HepG2 (cell line): ENCODE measurements around the gene IRAK4. TPM values are rescaled to one million over a fixed set of nuclear protein-coding genes. Genes with fewer than 3 reads are reported as not detected.

Experiments
- ERF ChIP-seq: IDR thresholded peaks from 2 replicates; pipeline ENCODE4 v1.6.1; 2018; ENCODE audit warnings: missing biosample characterization, missing genetic modification reagents
- HHEX ChIP-seq: IDR thresholded peaks from 2 replicates; pipeline ENCODE4 v1.6.1; 2016; ENCODE audit warnings: control low read depth
- HOXA3 ChIP-seq: sonication (generic); formaldehyde crosslinking; IDR thresholded peaks from 2 replicates; pipeline ENCODE4 v1.5.0; 2020; ENCODE audit warnings: missing genetic modification reagents
- MTF1 ChIP-seq: sonication (generic); formaldehyde crosslinking; IDR thresholded peaks from 2 replicates; pipeline ENCODE4 v1.5.0; 2020; ENCODE audit warnings: missing genetic modification reagents
- NR2C2 ChIP-seq: sonication (generic); formaldehyde crosslinking; IDR thresholded peaks from 2 replicates; pipeline ENCODE4 v1.4.0; 2020; ENCODE audit warnings: missing genetic modification reagents, mild to moderate bottlenecking, moderate library complexity, borderline replicate concordance
- RAD51 ChIP-seq: fragments of 450-650 bp; IDR thresholded peaks from 2 replicates; pipeline ENCODE4 v1.6.1; 2016; ENCODE audit warnings: borderline replicate concordance
- RFX3 ChIP-seq: IDR thresholded peaks from 2 replicates; pipeline ENCODE4 v1.6.1; 2016; ENCODE audit warnings: missing biosample characterization, missing genetic modification reagents
- SALL2 ChIP-seq: sonication (generic); formaldehyde crosslinking; IDR thresholded peaks from 2 replicates; pipeline ENCODE4 v1.8.1; 2023; ENCODE audit warnings: mild to moderate bottlenecking, missing genetic modification reagents, inconsistent platforms
- ZFP41 ChIP-seq: sonication (generic); formaldehyde crosslinking; IDR thresholded peaks from 2 replicates; pipeline ENCODE4 v1.4.0; 2020; ENCODE audit warnings: mild to moderate bottlenecking, missing genetic modification reagents, borderline replicate concordance
- ZIK1 ChIP-seq: sonication (generic); formaldehyde crosslinking; IDR thresholded peaks from 2 replicates; pipeline ENCODE4 v1.5.0; 2020; ENCODE audit warnings: mild to moderate bottlenecking, low read depth, missing genetic modification reagents, borderline replicate concordance
- ZKSCAN1 ChIP-seq: fragments of 150-350 bp; IDR thresholded peaks from 2 replicates; pipeline ENCODE4 v1.6.1; 2014; ENCODE audit warnings: low read length
- ZMAT3 ChIP-seq: sonication (generic); formaldehyde crosslinking; conservative IDR thresholded peaks from 2 replicates; pipeline ENCODE4 v1.7.0; 2021; ENCODE audit warnings: missing genetic modification reagents
- ZMYM4 ChIP-seq: sonication (generic); formaldehyde crosslinking; IDR thresholded peaks from 2 replicates; pipeline ENCODE4 v1.8.1; 2023; ENCODE audit warnings: mild to moderate bottlenecking, missing genetic modification reagents
- ZNF253 ChIP-seq: sonication (generic); formaldehyde crosslinking; IDR thresholded peaks from 2 replicates; pipeline ENCODE4 v1.8.0; 2022; ENCODE audit warnings: mild to moderate bottlenecking, missing genetic modification reagents, borderline replicate concordance
- ZNF34 ChIP-seq: sonication (generic); formaldehyde crosslinking; IDR thresholded peaks from 2 replicates; pipeline ENCODE4 v1.4.0; 2020; ENCODE audit warnings: mild to moderate bottlenecking, missing genetic modification reagents, borderline replicate concordance
- ZNF451 ChIP-seq: sonication (generic); formaldehyde crosslinking; IDR thresholded peaks from 2 replicates; pipeline ENCODE4 v1.5.0; 2020; ENCODE audit warnings: mild to moderate bottlenecking, missing genetic modification reagents
- ZNF563 ChIP-seq: sonication (generic); formaldehyde crosslinking; IDR thresholded peaks from 2 replicates; pipeline ENCODE4 v1.8.0; 2022; ENCODE audit warnings: mild to moderate bottlenecking, moderate library complexity, missing genetic modification reagents
- ZNF569 ChIP-seq: sonication (generic); formaldehyde crosslinking; IDR thresholded peaks from 2 replicates; pipeline ENCODE4 v1.5.0; 2020; ENCODE audit warnings: mild to moderate bottlenecking, missing genetic modification reagents, moderate library complexity, borderline replicate concordance
- ZNF616 ChIP-seq: sonication (generic); formaldehyde crosslinking; IDR thresholded peaks from 2 replicates; pipeline ENCODE4 v1.5.0; 2020; ENCODE audit warnings: low read depth, mild to moderate bottlenecking, missing genetic modification reagents
- ZNF891 ChIP-seq: sonication (generic); formaldehyde crosslinking; IDR thresholded peaks from 2 replicates; pipeline ENCODE4 v1.5.0; 2020; ENCODE audit warnings: mild to moderate bottlenecking, missing genetic modification reagents
- ZSCAN12 ChIP-seq: sonication (generic); formaldehyde crosslinking; IDR thresholded peaks from 2 replicates; pipeline ENCODE4 v1.9.0; 2021; ENCODE audit warnings: mild to moderate bottlenecking, missing genetic modification reagents
- polyA plus RNA-seq, 8 experiments: library from polyadenylated mRNA; depleted of rRNA in 3 of 8; stranded (reverse) in 7 of 8; unstranded in 1 of 8; fragments of >200 nt; fragmentation: Illumina TruSeq in 4 of 8; extraction: Trizol in 4 of 8; gene quantifications; 2 replicates each; pipeline versions ENCODE4 v1.2.1 to v1.2.3, GENCODE V29; 2011 to 2016; ENCODE audit warnings: low read depth in 4 of 8, missing spikeins in 1 of 8, mixed read lengths in 1 of 8; ENCODE audit not compliant: insufficient read depth in 1 of 8
- total RNA-seq, 5 experiments: library from RNA; depleted of rRNA; stranded (reverse); fragments of >200 nt; fragmentation: Illumina TruSeq; extraction: Trizol; gene quantifications; 2 replicates each; pipeline ENCODE4 v1.2.3, GENCODE V29; 2016; ENCODE audit warnings: low read depth in 1 of 5
- TF ChIP-seq, protein P1 (sequence below): sonication (generic); formaldehyde crosslinking; IDR thresholded peaks from 2 replicates; pipeline ENCODE4 v1.5.0; 2020; ENCODE audit warnings: missing genetic modification reagents
- TF ChIP-seq, protein P2 (sequence below): IDR thresholded peaks from 2 replicates; pipeline ENCODE4 v1.6.1; 2012; ENCODE audit warnings: inconsistent platforms
- TF ChIP-seq, protein P3 (sequence below): sonication (generic); formaldehyde crosslinking; IDR thresholded peaks from 2 replicates; pipeline ENCODE4 v1.4.0; 2020; ENCODE audit warnings: missing genetic modification reagents, borderline replicate concordance
- TF ChIP-seq, protein P4 (sequence below): sonication (generic); formaldehyde crosslinking; IDR thresholded peaks from 2 replicates; pipeline ENCODE4 v1.5.0; 2020; ENCODE audit warnings: mild to moderate bottlenecking, missing genetic modification reagents

The IRAK4 gene
- total and polyA plus RNA-seq, 2 of the 13 experiments (the other 11 are each of a cell fraction or from before 2014, with no cell fraction given), result 6.6 to 7.1 TPM

DNA sequence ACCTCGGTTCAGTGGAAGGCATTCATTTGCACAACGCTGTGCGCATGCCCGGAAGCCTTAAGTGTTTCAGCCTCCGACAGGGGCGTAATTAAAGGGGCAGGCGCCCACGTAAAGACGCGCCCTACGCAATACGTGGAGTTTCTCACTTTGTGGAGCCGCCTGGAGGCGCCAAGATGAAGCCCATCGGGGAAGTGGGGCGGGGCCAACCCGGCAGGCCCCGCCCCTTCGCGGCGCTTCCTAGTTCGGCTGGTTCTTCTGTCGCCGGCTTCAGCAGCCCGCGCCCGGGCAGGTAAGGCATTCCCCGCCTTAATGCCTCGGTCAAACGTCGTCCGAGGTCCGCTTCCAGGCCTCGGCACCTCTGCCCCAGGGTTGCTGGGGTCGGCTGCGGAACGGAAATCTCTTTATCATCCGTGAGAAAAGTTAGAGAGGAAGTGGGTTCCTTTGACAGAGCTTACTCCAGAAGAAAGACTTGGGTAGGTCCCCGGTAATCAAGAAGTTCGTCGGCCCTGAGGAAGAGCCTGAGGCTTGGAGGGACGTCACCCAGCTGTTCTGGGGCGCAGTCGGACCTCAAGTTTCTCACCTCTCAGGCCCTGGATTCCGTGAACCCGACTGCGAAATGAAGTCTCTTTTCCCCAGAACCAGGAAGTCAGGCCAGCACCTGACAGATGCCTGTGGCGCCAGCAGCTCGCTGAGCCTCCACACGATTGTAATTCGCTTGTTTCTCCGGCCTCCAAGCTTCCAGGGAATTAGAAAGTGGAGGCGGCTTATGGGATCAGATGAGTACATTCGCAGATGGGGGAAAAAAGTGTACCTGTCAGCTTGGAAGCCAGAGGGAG, at the start of gene IRAK4, which contains the start of gene PUS7L (continued):
- TF ChIP-seq, protein P1, sequence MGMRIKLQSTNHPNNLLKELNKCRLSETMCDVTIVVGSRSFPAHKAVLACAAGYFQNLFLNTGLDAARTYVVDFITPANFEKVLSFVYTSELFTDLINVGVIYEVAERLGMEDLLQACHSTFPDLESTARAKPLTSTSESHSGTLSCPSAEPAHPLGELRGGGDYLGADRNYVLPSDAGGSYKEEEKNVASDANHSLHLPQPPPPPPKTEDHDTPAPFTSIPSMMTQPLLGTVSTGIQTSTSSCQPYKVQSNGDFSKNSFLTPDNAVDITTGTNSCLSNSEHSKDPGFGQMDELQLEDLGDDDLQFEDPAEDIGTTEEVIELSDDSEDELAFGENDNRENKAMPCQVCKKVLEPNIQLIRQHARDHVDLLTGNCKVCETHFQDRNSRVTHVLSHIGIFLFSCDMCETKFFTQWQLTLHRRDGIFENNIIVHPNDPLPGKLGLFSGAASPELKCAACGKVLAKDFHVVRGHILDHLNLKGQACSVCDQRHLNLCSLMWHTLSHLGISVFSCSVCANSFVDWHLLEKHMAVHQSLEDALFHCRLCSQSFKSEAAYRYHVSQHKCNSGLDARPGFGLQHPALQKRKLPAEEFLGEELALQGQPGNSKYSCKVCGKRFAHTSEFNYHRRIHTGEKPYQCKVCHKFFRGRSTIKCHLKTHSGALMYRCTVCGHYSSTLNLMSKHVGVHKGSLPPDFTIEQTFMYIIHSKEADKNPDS (CRISPR knock-in tag), result no peak
- TF ChIP-seq, protein P2, sequence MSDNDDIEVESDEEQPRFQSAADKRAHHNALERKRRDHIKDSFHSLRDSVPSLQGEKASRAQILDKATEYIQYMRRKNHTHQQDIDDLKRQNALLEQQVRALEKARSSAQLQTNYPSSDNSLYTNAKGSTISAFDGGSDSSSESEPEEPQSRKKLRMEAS, result peak; percentile 15; the same call in 1 of the 2 replicates
- TF ChIP-seq ZKSCAN1, result no peak
- TF ChIP-seq ZNF563 (CRISPR knock-in tag), result no peak
- TF ChIP-seq HOXA3 (CRISPR knock-in tag), result peak; percentile 20; the same call in 1 of the 2 replicates
- no peak for TF ChIP-seq RAD51
- no peak for TF ChIP-seq ZNF616 (CRISPR knock-in tag)
- TF ChIP-seq, protein P3, sequence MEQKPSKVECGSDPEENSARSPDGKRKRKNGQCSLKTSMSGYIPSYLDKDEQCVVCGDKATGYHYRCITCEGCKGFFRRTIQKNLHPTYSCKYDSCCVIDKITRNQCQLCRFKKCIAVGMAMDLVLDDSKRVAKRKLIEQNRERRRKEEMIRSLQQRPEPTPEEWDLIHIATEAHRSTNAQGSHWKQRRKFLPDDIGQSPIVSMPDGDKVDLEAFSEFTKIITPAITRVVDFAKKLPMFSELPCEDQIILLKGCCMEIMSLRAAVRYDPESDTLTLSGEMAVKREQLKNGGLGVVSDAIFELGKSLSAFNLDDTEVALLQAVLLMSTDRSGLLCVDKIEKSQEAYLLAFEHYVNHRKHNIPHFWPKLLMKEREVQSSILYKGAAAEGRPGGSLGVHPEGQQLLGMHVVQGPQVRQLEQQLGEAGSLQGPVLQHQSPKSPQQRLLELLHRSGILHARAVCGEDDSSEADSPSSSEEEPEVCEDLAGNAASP (CRISPR knock-in tag), result no peak
- TF ChIP-seq SALL2 (CRISPR knock-in tag), result peak; percentile 32; the same call in 1 of the 2 replicates
- TF ChIP-seq ZFP41 (CRISPR knock-in tag), result no peak
- TF ChIP-seq ZNF569 (CRISPR knock-in tag), result no peak
- TF ChIP-seq ZIK1, result no peak
- 0 out of 2 replicates have a peak, but pooled peaks have one; percentile 4 for TF ChIP-seq ZMAT3 (CRISPR knock-in tag)
- 0 out of 2 replicates have a peak, but pooled peaks have one; percentile 77 for TF ChIP-seq ZNF891 (CRISPR knock-in tag)
- TF ChIP-seq ZMYM4 (CRISPR knock-in tag), result peak; percentile 92
- 0 out of 2 replicates have a peak, but pooled peaks have one; percentile 24 for TF ChIP-seq NR2C2
- no peak for TF ChIP-seq ERF (CRISPR knock-in tag)
- no peak for TF ChIP-seq ZSCAN12
- no peak for TF ChIP-seq ZNF253 (CRISPR knock-in tag)
- 0 out of 2 replicates have a peak, but pooled peaks have one; percentile 25 for TF ChIP-seq ZNF34 (CRISPR knock-in tag)
- TF ChIP-seq RFX3 (CRISPR knock-in tag), result no peak
- no peak for TF ChIP-seq HHEX (CRISPR knock-in tag)
- no peak for TF ChIP-seq MTF1 (CRISPR knock-in tag)
- no peak; the same call in 1 of the 2 replicates for TF ChIP-seq ZNF451 (CRISPR knock-in tag)
- TF ChIP-seq, protein P4, sequence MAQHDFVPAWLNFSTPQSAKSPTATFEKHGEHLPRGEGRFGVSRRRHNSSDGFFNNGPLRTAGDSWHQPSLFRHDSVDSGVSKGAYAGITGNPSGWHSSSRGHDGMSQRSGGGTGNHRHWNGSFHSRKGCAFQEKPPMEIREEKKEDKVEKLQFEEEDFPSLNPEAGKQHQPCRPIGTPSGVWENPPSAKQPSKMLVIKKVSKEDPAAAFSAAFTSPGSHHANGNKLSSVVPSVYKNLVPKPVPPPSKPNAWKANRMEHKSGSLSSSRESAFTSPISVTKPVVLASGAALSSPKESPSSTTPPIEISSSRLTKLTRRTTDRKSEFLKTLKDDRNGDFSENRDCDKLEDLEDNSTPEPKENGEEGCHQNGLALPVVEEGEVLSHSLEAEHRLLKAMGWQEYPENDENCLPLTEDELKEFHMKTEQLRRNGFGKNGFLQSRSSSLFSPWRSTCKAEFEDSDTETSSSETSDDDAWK (CRISPR knock-in tag), result no peak
